Kidney capillary endothelial cell (primary cell): ENCODE measurements around the gene MSL2.
"Not testable (repeated sequence)": the region's sequence is repeated elsewhere in the genome, so short reads cannot be mapped to it uniquely, and the experiment has no call there.

Experiments
- DNase-seq: peaks from one replicate; pipeline ENCODE4 v3.0.0-alpha.2; 2018; ENCODE audit warnings: low spot score

Gene MSL2

DNA sequence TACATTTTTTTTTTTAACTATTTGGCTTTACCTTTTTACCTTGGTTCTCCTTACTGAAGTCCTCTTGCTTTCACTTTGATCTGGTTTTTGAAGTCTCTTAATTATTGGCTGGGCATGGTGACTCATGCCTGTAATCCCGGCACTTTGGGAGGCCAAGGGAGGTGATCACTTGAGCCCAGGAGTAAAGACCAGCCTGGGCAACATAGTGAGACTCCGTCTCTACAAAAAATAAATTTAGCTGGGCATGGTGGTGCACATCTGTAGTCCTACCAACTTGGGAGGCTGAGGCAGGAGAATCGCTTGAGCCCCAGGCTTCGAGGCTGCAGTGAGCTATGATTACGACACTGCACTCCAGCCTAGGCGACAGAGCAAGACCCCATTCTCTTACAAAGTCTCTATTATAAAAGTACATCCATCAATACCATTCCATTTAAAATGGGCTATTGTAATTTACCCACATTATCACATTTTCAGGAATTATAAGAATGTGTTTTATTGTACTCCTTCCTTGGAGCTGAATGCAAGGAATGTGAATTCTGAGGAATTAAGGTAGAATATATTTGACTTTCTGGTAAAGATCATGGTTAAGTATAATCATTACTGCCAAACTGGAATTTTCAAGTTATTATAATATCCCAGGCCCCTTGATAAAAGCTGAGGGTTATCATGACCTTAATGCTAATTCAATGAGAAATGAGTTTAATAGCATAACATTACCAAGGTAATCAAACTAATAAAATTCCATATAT is 49.0 kb downstream of the MSL2 start:
- no peak for DNase-seq

DNA sequence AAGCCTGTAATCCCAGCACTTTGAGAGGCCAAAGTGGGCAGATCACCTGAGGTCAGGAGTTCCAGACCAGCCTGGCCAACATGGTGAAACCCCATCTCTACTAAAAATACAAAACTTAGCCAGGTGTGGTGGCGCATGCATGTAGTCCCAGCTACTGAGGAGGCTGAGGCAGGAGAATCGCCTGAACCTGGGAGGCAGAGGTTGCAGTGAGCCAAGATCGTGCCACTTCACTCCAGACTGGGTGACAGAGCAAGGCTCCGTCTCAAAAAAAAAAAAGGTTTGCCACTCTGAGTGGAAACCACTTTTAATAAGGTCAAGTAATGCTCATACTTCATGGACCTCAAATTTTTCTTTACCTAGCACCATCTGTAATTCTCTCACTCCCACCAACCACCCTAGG is 51.7 kb downstream of the MSL2 start:
- DNase-seq: not testable (repeated sequence)

DNA sequence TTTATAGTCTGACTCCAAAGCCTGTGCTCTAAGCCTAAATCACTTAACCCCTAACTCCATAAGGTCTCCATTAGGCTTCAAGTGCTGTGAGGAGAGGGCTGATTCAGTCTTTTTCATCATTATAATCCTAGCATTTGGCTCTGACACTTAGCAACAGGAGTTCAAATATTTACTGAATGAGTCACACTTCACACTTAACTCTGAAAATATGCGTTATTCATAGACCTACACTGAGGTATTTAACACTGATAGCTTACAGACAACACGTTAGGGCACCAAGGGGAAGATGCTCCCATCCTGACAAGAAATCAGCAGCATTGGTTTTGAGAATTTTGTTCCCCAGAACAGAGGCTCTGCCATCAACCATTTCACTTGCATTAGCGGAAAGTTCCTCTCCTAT is 53.5 kb downstream of the MSL2 start:
- peak; percentile 94 for DNase-seq

- no peak for DNase-seq
Measured at GRCh38 chr3:136141891-136142290, 54.2 kb downstream of the MSL2 start.

GRCh38 chr3:136141291-136141785 is 54.8 kb downstream of the MSL2 start:
- DNase-seq: no peak

- DNase-seq: no peak
Measured at GRCh38 chr3:136136454-136136853, 59.7 kb downstream of the MSL2 start.

- no peak for DNase-seq
Measured at GRCh38 chr3:136135039-136135802, 60.9 kb downstream of the MSL2 start.

- DNase-seq: no peak
Measured at GRCh38 chr3:136134091-136134490, 62.0 kb downstream of the MSL2 start.

DNA sequence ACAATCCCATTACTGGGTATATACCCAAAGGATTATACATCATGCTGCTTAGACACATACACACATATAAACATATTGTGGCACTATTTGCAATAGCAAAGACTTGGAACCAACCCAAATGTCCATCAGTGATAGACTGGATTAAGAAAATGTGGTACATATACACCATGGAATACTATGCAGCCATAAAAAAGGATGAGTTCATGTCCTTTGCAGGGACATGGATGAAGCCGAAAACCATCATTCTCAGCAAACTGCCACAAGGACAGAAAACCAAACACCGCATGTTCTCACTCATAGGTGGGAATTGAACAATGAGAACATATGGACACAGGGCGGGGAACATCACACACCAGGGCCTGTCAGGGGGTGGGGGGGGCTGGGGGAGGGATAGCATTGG is 64.5 kb downstream of the MSL2 start:
- DNase-seq: not testable (repeated sequence)

- no peak for DNase-seq
Measured at GRCh38 chr3:136122006-136122405, 74.1 kb downstream of the MSL2 start.

GRCh38 chr3:136120373-136121348 is 75.5 kb downstream of the MSL2 start:
- DNase-seq: no peak

- not testable (repeated sequence) for DNase-seq
Measured at GRCh38 chr3:136119783-136120182, 76.4 kb downstream of the MSL2 start.

DNA sequence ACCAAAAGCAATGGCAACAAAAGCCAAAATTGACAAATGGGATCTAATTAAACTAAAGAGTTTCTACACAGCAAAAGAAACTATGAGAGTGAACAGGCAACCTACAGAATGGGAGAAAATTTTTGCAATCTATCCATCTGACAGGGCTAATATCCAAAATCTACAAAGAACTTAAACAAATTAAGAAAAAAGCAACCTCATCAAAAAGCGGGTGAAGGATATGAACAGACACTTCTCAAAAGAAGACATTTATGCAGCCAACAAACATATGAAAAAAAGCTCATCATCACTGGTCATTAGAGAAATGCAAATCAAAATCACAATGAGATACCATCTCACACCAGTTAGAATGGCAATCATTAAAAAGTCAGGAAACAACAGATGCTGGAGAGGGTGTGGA is 76.8 kb downstream of the MSL2 start:
- not testable (repeated sequence) for DNase-seq

- no peak for DNase-seq
Measured at GRCh38 chr3:136114421-136114820, 81.7 kb downstream of the MSL2 start.

- no peak for DNase-seq
Measured at GRCh38 chr3:136110481-136110880, 85.7 kb downstream of the MSL2 start.

GRCh38 chr3:136109499-136109898 is 86.6 kb downstream of the MSL2 start:
- DNase-seq: no peak

DNA sequence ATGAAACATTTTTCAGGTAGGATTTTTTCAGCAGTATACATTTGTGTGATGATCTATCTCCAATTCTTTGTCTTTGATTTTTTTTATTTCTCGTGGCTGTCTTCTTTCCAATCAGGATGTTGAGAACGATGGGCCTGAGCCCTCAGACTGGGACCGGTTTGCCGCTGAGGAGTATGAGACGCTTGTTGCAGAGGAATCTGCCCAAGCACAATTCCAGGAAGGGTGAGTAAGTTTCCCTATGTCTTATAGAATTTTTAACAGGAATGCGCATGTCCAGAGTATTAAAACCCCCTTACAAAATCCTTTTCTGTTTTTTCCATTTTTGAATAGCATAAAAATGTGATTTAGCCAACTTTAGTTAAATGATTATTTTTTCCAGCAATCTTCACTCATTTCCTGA is 90.0 kb downstream of the MSL2 start:
- peak; percentile 87 for DNase-seq

GRCh38 chr3:136105044-136105443 is 91.1 kb downstream of the MSL2 start:
- no peak for DNase-seq
